OCI-LY1 (cell line): Measurements from ENCODE around the gene SUFU.

Experiments used
- H2AFZ ChIP-seq: fragments of 200-600 bp; sonication (generic), shearing (Covaris generic); 2 replicates; pipeline ENCODE4 v1.6.0; 2014; ENCODE audit warnings: antibody characterized with exemption, mild to moderate bottlenecking, low read length
- H3F3A ChIP-seq: fragments of 200-600 bp; sonication (generic), shearing (Covaris generic); 2 replicates; pipeline ENCODE4 v1.6.0; 2014; ENCODE audit warnings: mild to moderate bottlenecking, antibody characterized with exemption, low read length, moderate library complexity; ENCODE audit not compliant: insufficient read depth
- H3K27ac ChIP-seq: fragments of 200-600 bp; sonication (generic); 2 replicates; pipeline ENCODE4 v1.5.1; 2014; ENCODE audit warnings: low read length, mixed run types, mild to moderate bottlenecking, low read depth; ENCODE audit not compliant: poor library complexity, severe bottlenecking
- H3K27me3 ChIP-seq: fragments of 200-600 bp; sonication (generic); 2 replicates; pipeline ENCODE4 v1.6.0; 2014; ENCODE audit warnings: antibody characterized with exemption, mild to moderate bottlenecking, low read length, moderate library complexity; ENCODE audit not compliant: insufficient read depth
- H3K36me3 ChIP-seq: fragments of 200-600 bp; sonication (generic); 2 replicates; pipeline ENCODE4 v1.6.1; 2014; ENCODE audit warnings: mild to moderate bottlenecking, antibody characterized with exemption, low read length, moderate library complexity, mixed read lengths; ENCODE audit not compliant: insufficient read depth
- H3K4me1 ChIP-seq: fragments of 200-600 bp; sonication (generic); 2 replicates; pipeline ENCODE4 v1.5.1; 2014; ENCODE audit warnings: mild to moderate bottlenecking, low read length, moderate library complexity; ENCODE audit not compliant: insufficient read depth, severe bottlenecking
- H3K4me2 ChIP-seq: fragments of 200-600 bp; sonication (generic), shearing (Covaris generic); 2 replicates; pipeline ENCODE4 v1.6.1; 2014; ENCODE audit warnings: low read length
- H3K4me3 ChIP-seq: fragments of 200-600 bp; sonication (generic); 2 replicates; pipeline ENCODE4 v1.5.1; 2014; ENCODE audit warnings: low read length, low read depth, mild to moderate bottlenecking, mixed read lengths; ENCODE audit not compliant: poor library complexity, severe bottlenecking
- H3K79me2 ChIP-seq: fragments of 200-600 bp; shearing (Covaris generic); 2 replicates; pipeline ENCODE4 v1.6.1; 2016; ENCODE audit warnings: mixed run types, low read length, mixed read lengths; ENCODE audit not compliant: insufficient read depth
- H3K9ac ChIP-seq: fragments of 200-600 bp; sonication (generic), shearing (Covaris generic); 2 replicates; pipeline ENCODE4 v1.6.1; 2014; ENCODE audit warnings: mild to moderate bottlenecking, low read length, mixed read lengths
- H3K9me2 ChIP-seq: fragments of 200-600 bp; sonication (generic), shearing (Covaris generic); 2 replicates; pipeline ENCODE4 v1.6.1; 2014; ENCODE audit warnings: low read depth, mild to moderate bottlenecking, low read length, mixed read lengths
- H3K9me3 ChIP-seq: fragments of 200-600 bp; shearing (Covaris generic); 2 replicates; pipeline ENCODE4 v1.6.1; 2014; ENCODE audit warnings: low read length, mixed read lengths
- H4K20me1 ChIP-seq: fragments of 200-600 bp; sonication (generic), shearing (Covaris generic); 2 replicates; pipeline ENCODE4 v1.6.0; 2016; ENCODE audit warnings: mild to moderate bottlenecking, low read length; ENCODE audit not compliant: insufficient read depth
- CTCF ChIP-seq: fragments of 200-600 bp; sonication (generic), shearing (Covaris generic); IDR thresholded peaks from 2 replicates; pipeline ENCODE4 v1.5.1; 2017; ENCODE audit warnings: mild to moderate bottlenecking, antibody characterized with exemption, low read length, moderate library complexity, mixed read lengths
- EZH2 ChIP-seq: fragments of 200-600 bp; sonication (generic), shearing (Covaris generic); IDR thresholded peaks from 2 replicates; pipeline ENCODE4 v1.8.0; 2017; ENCODE audit warnings: borderline replicate concordance, mixed run types, mild to moderate bottlenecking, antibody characterized with exemption, low read length, moderate library complexity, mixed read lengths

The SUFU gene

GRCh38 chr10:102468683-102469082 lies 35.1 kb upstream of the SUFU start:
- no peak overlapping the region for H3K9ac ChIP-seq
- H3K36me3 ChIP-seq = peaks cover 8% of the 10 kb centered on the region
- no peak overlapping the region for H2AFZ ChIP-seq
- no peak overlapping the region for H3K27ac ChIP-seq
- TF ChIP-seq EZH2 (no peak), CTCF (no peak)
- no peaks in the 10 kb centered on the region for H3F3A ChIP-seq
- no peaks in the 10 kb centered on the region for H3K27me3 ChIP-seq
- H3K4me2 ChIP-seq = no peak overlapping the region
- H3K9me3 ChIP-seq = no peaks in the 10 kb centered on the region
- H3K9me2 ChIP-seq = no peaks in the 10 kb centered on the region
- no peaks in the 10 kb centered on the region for H3K79me2 ChIP-seq
- peaks cover 3% of the 10 kb centered on the region for H3K4me1 ChIP-seq
- H4K20me1 ChIP-seq = no peaks in the 10 kb centered on the region
- H3K4me3 ChIP-seq = no peak overlapping the region

- Histone ChIP-seq H2AFZ (no peak overlapping the region), H3K4me1 (no peaks in the 10 kb centered on the region), H3K27ac (no peak overlapping the region), H3K4me2 (no peak overlapping the region), H4K20me1 (no peaks in the 10 kb centered on the region), H3K27me3 (no peaks in the 10 kb centered on the region), H3K79me2 (no peaks in the 10 kb centered on the region), H3K4me3 (no peak overlapping the region), H3F3A (no peaks in the 10 kb centered on the region), H3K9me2 (no peaks in the 10 kb centered on the region), H3K36me3 (peaks cover 8% of the 10 kb centered on the region), H3K9me3 (no peaks in the 10 kb centered on the region), H3K9ac (no peak overlapping the region)
- no peak for TF ChIP-seq CTCF
- no peak for TF ChIP-seq EZH2
Observed at GRCh38 chr10:102470579-102471546, 32.9 kb upstream of the SUFU start.

- Histone ChIP-seq H3K36me3 (peaks cover 6% of the 10 kb centered on the region), H3K27ac (no peak overlapping the region), H3K9me2 (no peaks in the 10 kb centered on the region), H3K79me2 (no peaks in the 10 kb centered on the region), H3K4me3 (no peak overlapping the region), H4K20me1 (no peaks in the 10 kb centered on the region), H2AFZ (no peak overlapping the region), H3K27me3 (no peaks in the 10 kb centered on the region), H3K9me3 (no peaks in the 10 kb centered on the region), H3F3A (no peaks in the 10 kb centered on the region), H3K4me1 (no peaks in the 10 kb centered on the region), H3K4me2 (no peak overlapping the region), H3K9ac (no peak overlapping the region)
- no peak for TF ChIP-seq EZH2
- no peak for TF ChIP-seq CTCF
Observed at GRCh38 chr10:102473445-102474331, 30.1 kb upstream of the SUFU start.
